Effector memory CD8-positive, alpha-beta T cell (primary cell): ENCODE measurements around the gene GCK.

Experiments used
- ATAC-seq: fragments of 150-1000 bp; cut with Tn5 transposase; replicated peaks from 2 replicates; pipeline ENCODE4 v1.10.0; 2021; ENCODE audit warnings: mild to moderate bottlenecking, moderate library complexity
- DNase-seq, 3 experiments: peaks; one replicate each; pipeline ENCODE4 v3.0.0; 2021
- H3K27ac Mint-ChIP-seq, 2 donors: one replicate each; pipeline ENCODE4 v1.8.0; 2022; ENCODE audit warnings: mild to moderate bottlenecking in 2 of 2, mixed read lengths in 2 of 2, moderate library complexity in 2 of 2
- H3K27me3 Mint-ChIP-seq, 2 donors: one replicate each; pipeline ENCODE4 v1.8.0; 2022; ENCODE audit warnings: mixed read lengths in 2 of 2
- H3K36me3 Mint-ChIP-seq: one replicate; pipeline ENCODE4 v1.8.0; 2022; ENCODE audit warnings: mild to moderate bottlenecking, moderate library complexity, mixed read lengths; ENCODE audit not compliant: insufficient read depth
- H3K4me1 Mint-ChIP-seq, 2 donors: one replicate each; pipeline ENCODE4 v1.8.0; 2022; ENCODE audit warnings: low read depth in 2 of 2, mixed read lengths in 2 of 2
- H3K4me3 Mint-ChIP-seq, 2 donors: one replicate each; pipeline ENCODE4 v1.8.0; 2022; ENCODE audit warnings: mild to moderate bottlenecking in 2 of 2, mixed read lengths in 2 of 2, moderate library complexity in 2 of 2
- H3K9me3 Mint-ChIP-seq, 2 donors: one replicate each; pipeline ENCODE4 v1.8.0; 2022; ENCODE audit warnings: mixed read lengths in 2 of 2

The GCK gene

DNA sequence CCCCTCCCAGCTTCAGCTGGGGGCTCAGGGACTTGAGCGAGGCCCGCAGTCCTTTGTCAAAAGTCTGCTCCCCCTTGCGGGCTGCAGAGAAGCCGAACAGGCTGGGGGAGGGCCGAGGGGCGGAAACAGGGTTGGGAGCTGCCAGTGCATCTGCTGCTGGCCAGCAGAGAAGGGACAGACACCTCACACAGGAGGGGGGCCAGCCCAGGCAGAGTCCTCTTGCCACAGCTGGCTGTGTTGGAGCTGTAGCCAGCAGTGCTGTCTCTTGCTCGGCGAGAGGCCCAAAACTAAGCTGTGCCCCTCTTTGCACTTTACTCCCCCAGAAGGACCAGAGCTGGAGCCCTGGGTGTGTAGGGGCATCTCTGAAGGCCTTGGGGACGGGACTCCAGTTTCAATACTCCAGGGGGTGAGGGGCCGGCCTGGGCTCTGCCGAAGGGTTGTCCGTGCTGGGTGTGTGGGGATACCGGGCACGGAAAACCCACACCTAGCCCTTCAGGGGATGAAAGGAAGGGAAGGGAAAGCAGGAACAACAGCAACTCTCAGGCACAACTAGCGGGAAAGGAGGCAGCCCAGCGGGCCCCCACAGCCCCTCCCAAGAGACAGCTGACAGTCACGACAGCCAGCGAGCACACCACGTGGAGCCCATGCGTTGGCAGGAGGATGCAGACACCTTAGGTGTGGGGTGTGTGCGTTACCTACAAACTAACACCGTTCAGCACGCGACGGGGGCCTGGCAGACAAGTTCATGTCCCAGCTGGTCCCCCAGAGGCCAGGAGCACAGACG lies 29.4 kb upstream of the GCK start:
- Mint-ChIP-seq H3K27ac (peak overlapping the region in 1 of 2 donors; percentile 59), H3K9me3 (no peaks in the 10 kb centered on the region), H3K4me1 (peaks cover 0 to 1% of the 10 kb centered on the region in 2 donors), H3K36me3 (peaks cover 15% of the 10 kb centered on the region), H3K27me3 (peaks cover under 1 to 3% of the 10 kb centered on the region in 2 donors), H3K4me3 (no peak overlapping the region)
- ATAC-seq (no peak), DNase-seq (no peak)

- Mint-ChIP-seq H3K27ac (peak overlapping the region in 1 of 2 donors; percentile 59), H3K27me3 (no peaks in the 10 kb centered on the region), H3K9me3 (no peaks in the 10 kb centered on the region), H3K4me1 (peaks cover 0 to 1% of the 10 kb centered on the region in 2 donors), H3K4me3 (no peak overlapping the region), H3K36me3 (peaks cover 22% of the 10 kb centered on the region)
- DNase-seq (no peak), ATAC-seq (no peak)
These were observed 28.7 kb upstream of the GCK start for GRCh38 chr7:44217852-44218402.

DNA sequence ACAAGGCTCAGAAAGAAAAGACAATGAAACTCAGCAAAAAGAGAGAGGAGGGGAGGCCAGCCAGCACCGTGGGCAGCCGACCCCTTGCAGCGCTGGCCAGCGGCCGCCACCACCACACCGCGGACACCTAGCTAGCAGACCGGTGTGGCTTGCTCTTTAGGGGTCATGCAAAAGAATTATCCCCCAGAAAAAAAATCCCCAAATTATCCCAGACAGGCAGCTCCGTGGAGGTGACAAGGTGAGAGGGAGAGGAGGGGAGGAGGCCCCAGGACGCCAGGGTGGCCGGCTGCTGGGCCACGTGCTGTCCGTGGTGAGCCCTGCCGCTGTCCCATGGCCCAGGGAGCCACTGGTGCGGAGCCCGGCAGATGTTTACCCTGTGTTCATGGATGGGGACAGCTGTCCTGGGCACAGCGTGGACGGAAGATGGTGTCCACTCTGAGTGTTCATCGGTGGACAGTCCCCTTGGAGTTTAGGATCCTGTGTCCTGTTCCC lies 28.0 kb upstream of the GCK start:
- Mint-ChIP-seq H3K27ac (no peak overlapping the region), H3K9me3 (no peaks in the 10 kb centered on the region), H3K4me1 (peaks cover 0 to 1% of the 10 kb centered on the region in 2 donors), H3K4me3 (no peak overlapping the region), H3K36me3 (peaks cover 23% of the 10 kb centered on the region), H3K27me3 (no peaks in the 10 kb centered on the region)
- no peak for DNase-seq
- no peak for ATAC-seq

GRCh38 chr7:44216521-44217222 lies 27.4 kb upstream of the GCK start:
- Mint-ChIP-seq H3K27ac (peak overlapping the region in 1 of 2 donors; percentile 21), H3K9me3 (no peaks in the 10 kb centered on the region), H3K27me3 (no peaks in the 10 kb centered on the region), H3K4me3 (no peak overlapping the region), H3K4me1 (peaks cover 0 to 1% of the 10 kb centered on the region in 2 donors), H3K36me3 (peaks cover 29% of the 10 kb centered on the region)
- ATAC-seq, result no peak
- no peak for DNase-seq

GRCh38 chr7:44216019-44216418 lies 26.8 kb upstream of the GCK start:
- no peaks in the 10 kb centered on the region for H3K27me3 Mint-ChIP-seq

GRCh38 chr7:44215531-44215930 lies 26.3 kb upstream of the GCK start:
- Mint-ChIP-seq H3K36me3 (peaks cover 41% of the 10 kb centered on the region), H3K27me3 (no peaks in the 10 kb centered on the region), H3K4me1 (peaks cover 0 to 1% of the 10 kb centered on the region in 2 donors), H3K9me3 (no peaks in the 10 kb centered on the region), H3K4me3 (no peak overlapping the region), H3K27ac (peak overlapping the region in 1 of 2 donors; percentile 41)
- DNase-seq, result no peak
- ATAC-seq, result no peak

More at GRCh38 chr7:44216019-44216418, 26.8 kb upstream of the GCK start:
- peaks cover 0 to 1% of the 10 kb centered on the region in 2 donors for H3K4me1 Mint-ChIP-seq
- peaks cover 36% of the 10 kb centered on the region for H3K36me3 Mint-ChIP-seq
- ATAC-seq, result no peak
- peak overlapping the region in 1 of 2 donors; percentile 41 for H3K27ac Mint-ChIP-seq
- no peaks in the 10 kb centered on the region for H3K9me3 Mint-ChIP-seq
- no peak for DNase-seq
- no peak overlapping the region for H3K4me3 Mint-ChIP-seq

DNA sequence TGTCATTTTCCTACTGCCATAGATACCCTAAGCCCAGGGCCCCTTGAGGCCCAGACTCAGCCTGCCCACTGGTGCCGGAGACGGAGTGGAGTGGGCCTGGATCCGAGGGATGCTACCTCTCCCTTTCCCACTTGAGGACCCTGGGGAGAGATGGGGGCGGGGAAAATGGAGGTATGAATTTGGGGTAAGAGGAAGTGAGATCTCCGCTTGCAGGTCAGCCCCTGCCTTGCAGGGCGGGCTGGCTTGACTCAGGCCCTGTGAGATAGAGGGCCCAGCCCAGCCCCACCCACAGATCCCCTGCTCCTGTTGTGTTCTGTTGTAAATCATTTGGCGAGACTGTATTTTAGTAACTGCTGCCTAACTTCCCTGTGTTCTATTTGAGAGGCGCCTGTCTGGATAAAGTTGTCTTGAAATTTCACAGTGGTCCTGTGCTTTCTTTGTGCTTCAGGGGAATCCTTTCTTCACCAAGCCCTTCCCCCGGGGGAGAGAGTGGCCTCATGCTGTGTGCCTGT lies 24.7 kb upstream of the GCK start:
- Mint-ChIP-seq H3K27me3 (no peaks in the 10 kb centered on the region), H3K36me3 (peaks cover 45% of the 10 kb centered on the region), H3K4me1 (peaks cover 0 to 1% of the 10 kb centered on the region in 2 donors), H3K4me3 (no peak overlapping the region), H3K9me3 (no peaks in the 10 kb centered on the region), H3K27ac (peak overlapping the region in 1 of 2 donors; percentile 77)
- DNase-seq (no peak), ATAC-seq (no peak)

DNA sequence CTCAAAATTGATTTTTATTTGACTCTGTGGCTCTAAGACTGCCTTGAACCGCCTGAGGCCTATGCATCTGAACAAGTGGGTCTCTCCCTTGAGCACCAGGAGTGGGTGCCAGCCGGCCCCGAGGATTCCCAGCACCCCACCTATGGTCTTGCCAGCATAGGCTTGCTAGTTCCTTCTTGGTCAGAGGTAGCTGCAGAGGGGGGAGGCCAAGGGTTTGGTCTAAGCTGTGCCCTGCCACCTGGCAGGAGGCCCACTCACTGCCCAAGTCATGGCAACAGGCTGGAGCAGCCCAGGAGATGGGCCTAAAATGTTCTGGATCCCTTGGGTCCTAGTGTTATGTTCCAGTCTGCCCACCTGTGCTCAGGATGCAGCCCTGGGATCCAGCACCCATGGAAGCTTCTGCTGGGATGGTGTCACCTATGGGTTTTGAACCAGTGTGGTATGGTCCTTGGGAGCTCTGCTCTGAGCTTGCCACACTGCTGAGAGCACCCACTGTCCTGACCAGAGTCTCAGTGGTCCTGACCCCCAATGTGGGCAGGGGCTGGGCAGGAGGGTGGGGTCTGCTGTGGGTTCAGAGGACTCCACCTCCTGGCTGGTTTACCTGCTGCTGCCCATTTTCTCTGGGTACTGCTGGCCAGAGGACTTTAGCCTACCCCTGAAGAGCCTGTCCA lies 24.1 kb upstream of the GCK start:
- DNase-seq, result no peak
- peaks cover 51% of the 10 kb centered on the region for H3K36me3 Mint-ChIP-seq
- H3K4me3 Mint-ChIP-seq, result no peak overlapping the region
- no peak for ATAC-seq
- H3K27ac Mint-ChIP-seq, result peak overlapping the region in 1 of 2 donors; percentile 77
- no peaks in the 10 kb centered on the region for H3K27me3 Mint-ChIP-seq
- no peaks in the 10 kb centered on the region for H3K9me3 Mint-ChIP-seq
- H3K4me1 Mint-ChIP-seq, result peaks cover 0 to 1% of the 10 kb centered on the region in 2 donors

DNA sequence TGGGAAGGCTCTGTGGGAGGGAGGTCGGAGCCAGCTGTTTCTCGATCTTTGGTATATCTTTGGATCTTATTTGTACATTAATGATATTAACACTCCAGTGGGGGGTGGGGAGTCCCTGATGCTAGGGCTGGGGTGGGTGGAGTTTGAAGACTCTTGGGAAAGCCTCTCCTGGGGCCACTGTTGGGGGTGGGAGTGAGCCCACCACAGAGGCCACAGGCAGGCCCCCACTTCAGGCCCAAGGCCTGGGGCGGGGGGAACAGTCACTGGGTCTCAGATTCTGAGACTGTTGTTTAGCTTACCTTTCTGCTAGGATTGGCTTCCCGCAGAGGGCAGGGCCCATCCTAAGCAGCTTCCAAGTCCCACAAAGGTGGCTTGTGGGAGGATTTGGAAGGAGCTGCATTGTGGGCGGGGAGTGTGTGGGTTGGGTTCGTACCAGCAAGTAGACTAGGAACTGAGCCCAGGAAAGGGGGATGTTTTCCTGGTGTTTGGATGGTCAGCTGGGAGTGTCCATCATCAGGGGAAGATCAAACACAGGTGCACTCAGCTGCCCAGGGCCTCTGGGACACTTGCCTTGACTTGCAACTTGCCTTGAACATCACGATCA lies 23.4 kb upstream of the GCK start:
- Mint-ChIP-seq H3K27ac (peak overlapping the region; percentile 20 to 22), H3K36me3 (peaks cover 57% of the 10 kb centered on the region)

DNA sequence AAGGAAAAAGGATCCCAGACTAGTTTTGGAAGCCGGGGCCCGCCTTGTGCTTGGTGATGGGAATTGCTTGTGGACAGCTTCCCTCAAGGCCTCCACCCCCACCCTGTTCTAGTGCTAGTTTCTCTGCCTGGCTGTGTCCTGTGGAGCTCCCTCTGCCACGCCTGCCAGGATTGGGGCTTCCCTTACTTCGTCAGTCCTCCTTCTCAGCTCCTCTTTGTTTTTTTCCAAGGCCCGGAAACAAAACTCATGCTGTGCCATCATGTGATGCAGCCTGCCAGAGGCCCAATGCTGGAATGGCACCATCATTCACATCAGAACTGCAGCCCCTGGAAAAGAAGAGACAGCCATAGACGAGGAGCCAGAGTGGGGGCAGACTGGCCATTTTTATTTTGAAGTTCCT lies 22.8 kb upstream of the GCK start:
- Mint-ChIP-seq H3K4me3 (no peak overlapping the region), H3K27me3 (no peaks in the 10 kb centered on the region), H3K4me1 (peaks cover 0 to 1% of the 10 kb centered on the region in 2 donors), H3K9me3 (no peaks in the 10 kb centered on the region), H3K36me3 (peaks cover 61% of the 10 kb centered on the region), H3K27ac (peak overlapping the region in 1 of 2 donors; percentile 20)
- ATAC-seq, result no peak
- DNase-seq, result no peak

More for the DNA sequence above, 23.4 kb upstream of the GCK start:
- DNase-seq (no peak), ATAC-seq (no peak)
- no peaks in the 10 kb centered on the region for H3K27me3 Mint-ChIP-seq
- H3K4me3 Mint-ChIP-seq, result no peak overlapping the region
- no peaks in the 10 kb centered on the region for H3K9me3 Mint-ChIP-seq
- H3K4me1 Mint-ChIP-seq, result peaks cover 0 to 1% of the 10 kb centered on the region in 2 donors

DNA sequence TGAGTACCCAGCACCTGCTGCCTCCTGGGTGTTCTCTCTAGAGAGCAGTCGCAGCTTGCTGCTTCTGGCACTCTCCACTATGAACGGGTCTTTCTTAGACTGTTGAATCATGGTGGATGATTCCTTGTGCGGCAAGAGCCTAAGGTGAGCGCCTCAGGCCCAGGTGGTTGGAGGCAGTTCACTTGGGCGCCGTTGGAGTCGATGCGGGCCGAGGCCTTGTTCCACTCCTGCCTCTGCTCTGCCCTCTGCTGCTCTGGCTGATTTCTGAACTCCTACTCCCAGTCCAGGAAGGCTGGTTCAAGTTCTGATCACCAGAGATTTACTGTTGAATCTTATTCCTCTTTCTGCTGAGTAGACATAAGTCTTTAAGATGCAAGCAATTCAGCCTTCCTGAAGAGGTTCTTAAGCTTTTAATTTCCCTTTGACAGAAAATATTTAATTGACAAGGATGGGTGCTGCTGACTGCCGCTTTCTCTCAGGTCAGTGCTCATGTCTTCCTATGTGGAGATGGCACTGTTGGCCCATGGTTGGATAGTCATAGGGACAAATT lies 22.0 kb upstream of the GCK start:
- Mint-ChIP-seq H3K4me1 (peaks cover 0 to 3% of the 10 kb centered on the region in 2 donors), H3K4me3 (no peak overlapping the region), H3K27ac (peak overlapping the region in 1 of 2 donors; percentile 14), H3K9me3 (no peaks in the 10 kb centered on the region), H3K36me3 (peaks cover 66% of the 10 kb centered on the region), H3K27me3 (no peaks in the 10 kb centered on the region)
- ATAC-seq (no peak), DNase-seq (no peak)

DNA sequence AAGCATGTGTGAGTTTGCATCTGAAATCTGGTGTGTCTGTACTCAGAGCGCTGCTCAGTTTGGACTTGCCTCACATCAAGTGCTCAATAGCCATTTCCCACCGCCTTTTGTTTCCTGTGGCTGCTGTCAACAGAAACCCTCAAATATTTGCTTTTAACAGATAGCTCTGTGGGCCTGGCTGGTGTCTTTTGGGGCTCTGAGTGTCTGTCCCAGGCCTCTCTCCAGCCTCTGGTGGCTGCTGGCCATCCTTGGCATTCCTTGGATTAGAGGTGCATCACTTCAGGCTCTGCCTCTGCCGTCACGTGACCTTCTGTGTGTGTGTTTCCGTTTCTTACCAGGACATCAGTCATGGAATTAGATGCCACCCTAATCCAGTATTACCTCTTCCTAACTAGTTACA lies 20.9 kb upstream of the GCK start:
- Mint-ChIP-seq H3K4me1 (peaks cover 2 to 4% of the 10 kb centered on the region in 2 donors), H3K27ac (no peak overlapping the region), H3K9me3 (no peaks in the 10 kb centered on the region), H3K36me3 (peaks cover 73% of the 10 kb centered on the region), H3K4me3 (no peak overlapping the region), H3K27me3 (no peaks in the 10 kb centered on the region)
- no peak for DNase-seq
- no peak for ATAC-seq
